Caco-2 (cell line): ENCODE measurements around the gene PID1. TPM values are rescaled to one million over a fixed set of nuclear protein-coding genes. Genes with fewer than 3 reads are reported as not detected.

Experiments used
- BruUV-seq: library from RNA; stranded (reverse); fragments of 400-500 nt; replicated peaks from 2 replicates; lab custom pipeline; 2021; lab: Mats Ljungman, UMichigan
- CTCF ChIA-PET: fragments of 300-600 bp; sonication (Branson Sonifier 250); formaldehyde crosslinking; loops from one replicate; lab custom pipeline; 2022; ENCODE audit warnings: antibody characterized with exemption; lab: Charles Lee
- POLR2A ChIA-PET: fragments of 300-600 bp; sonication (Branson Sonifier 250); formaldehyde crosslinking; loops from one replicate; lab custom pipeline; 2022; ENCODE audit warnings: antibody characterized with exemption; lab: Charles Lee
- DNase-seq, 2 experiments: peaks; one replicate each; pipeline versions ENCODE4 v3.0.0 to v3.0.0-alpha.2; 2020 to 2022
- H3K27me3 ChIP-seq: replicated peaks from 2 replicates; pipeline ENCODE4 v1.6.0; 2011; ENCODE audit warnings: low read length; ENCODE audit not compliant: control insufficient read depth, insufficient read depth
- H3K36me3 ChIP-seq: 2 replicates; pipeline ENCODE4 v1.5.1; 2011; ENCODE audit warnings: low read length; ENCODE audit not compliant: control insufficient read depth, insufficient read depth
- H3K4me1 ChIP-seq: fragments of 250-450 bp; sonication (Bioruptor Pico); 2 replicates; pipeline ENCODE4 v1.5.1; 2020; ENCODE audit warnings: mild to moderate bottlenecking
- H3K4me3 ChIP-seq: 2 replicates; pipeline ENCODE4 v1.5.1; 2011; ENCODE audit warnings: low read depth, mild to moderate bottlenecking, control low read depth, low read length
- H3K9me3 ChIP-seq: fragments of 250-450 bp; sonication (Bioruptor Pico); 2 replicates; pipeline ENCODE4 v1.5.1; 2020; ENCODE audit warnings: mild to moderate bottlenecking, moderate library complexity
- H3K27ac Mint-ChIP-seq: one replicate; pipeline ENCODE4 v1.8.0; 2022; ENCODE audit warnings: mixed read lengths; ENCODE audit not compliant: unreplicated experiment
- H3K27me3 Mint-ChIP-seq: one replicate; pipeline ENCODE4 v1.8.0; 2022; ENCODE audit warnings: mixed read lengths; ENCODE audit not compliant: insufficient read depth, unreplicated experiment
- H3K36me3 Mint-ChIP-seq: one replicate; pipeline ENCODE4 v1.8.0; 2022; ENCODE audit warnings: mild to moderate bottlenecking, mixed read lengths; ENCODE audit not compliant: insufficient read depth, unreplicated experiment
- H3K4me1 Mint-ChIP-seq: one replicate; pipeline ENCODE4 v1.8.0; 2022; ENCODE audit warnings: low read depth, mixed read lengths; ENCODE audit not compliant: unreplicated experiment
- H3K4me3 Mint-ChIP-seq: one replicate; pipeline ENCODE4 v1.8.0; 2022; ENCODE audit warnings: mild to moderate bottlenecking, moderate library complexity, mixed read lengths; ENCODE audit not compliant: unreplicated experiment
- H3K9me3 Mint-ChIP-seq: one replicate; pipeline ENCODE4 v1.8.0; 2022; ENCODE audit warnings: mixed read lengths; ENCODE audit not compliant: unreplicated experiment
- intact Hi-C: fragments of 100-400 bp; cut with micrococcal nuclease; formaldehyde crosslinking; loops from one replicate; pipeline ENCODE4 v1.10.0; 2022; ENCODE audit not compliant: unreplicated experiment
- total RNA-seq: library from RNA; stranded (reverse); gene quantifications from 2 replicates; pipeline ENCODE4 v1.2.3, GENCODE V29; 2022
- TF ChIP-seq, protein P1 (sequence below), 2 experiments: fragments of 200-600 bp in 1 of 2; IDR thresholded peaks; 1 replicate in 1 of 2; 2 replicates in 1 of 2; pipeline versions ENCODE4 v1.5.1 to v1.8.0; 2011 to 2022; ENCODE audit warnings: antibody characterized with exemption in 1 of 2, control low read depth in 1 of 2, inconsistent platforms in 1 of 2, low read depth in 1 of 2, low read length in 1 of 2, mild to moderate bottlenecking in 1 of 2, moderate library complexity in 1 of 2; ENCODE audit not compliant: insufficient read depth in 1 of 2, severe bottlenecking in 1 of 2, unreplicated experiment in 1 of 2

The PID1 gene
- total RNA-seq, 1 experiment from 2014 or later, result 9.8 TPM

DNA sequence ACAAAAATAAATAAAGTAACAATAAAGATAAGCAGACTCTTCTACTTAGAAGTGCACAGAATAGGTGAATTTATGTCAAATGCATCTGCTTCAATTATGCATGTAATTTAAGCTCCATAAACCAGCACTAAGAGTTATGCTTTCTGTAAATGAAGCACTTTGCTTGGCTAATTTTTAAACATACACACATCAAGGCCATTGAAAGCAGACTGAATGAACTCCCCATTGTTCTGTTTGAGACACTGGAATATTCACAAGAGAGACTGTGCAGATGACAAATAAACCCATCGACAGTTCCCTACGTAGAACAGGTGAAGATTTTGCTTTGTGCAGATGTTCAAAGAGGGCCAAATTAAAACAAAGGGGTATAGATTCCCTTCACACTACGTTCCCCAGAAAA is 133.4 kb downstream of the PID1 start:
- H3K4me3 Mint-ChIP-seq, result no peak overlapping the region
- intact Hi-C loops, result no loop called here
- TF ChIP-seq, protein P1, sequence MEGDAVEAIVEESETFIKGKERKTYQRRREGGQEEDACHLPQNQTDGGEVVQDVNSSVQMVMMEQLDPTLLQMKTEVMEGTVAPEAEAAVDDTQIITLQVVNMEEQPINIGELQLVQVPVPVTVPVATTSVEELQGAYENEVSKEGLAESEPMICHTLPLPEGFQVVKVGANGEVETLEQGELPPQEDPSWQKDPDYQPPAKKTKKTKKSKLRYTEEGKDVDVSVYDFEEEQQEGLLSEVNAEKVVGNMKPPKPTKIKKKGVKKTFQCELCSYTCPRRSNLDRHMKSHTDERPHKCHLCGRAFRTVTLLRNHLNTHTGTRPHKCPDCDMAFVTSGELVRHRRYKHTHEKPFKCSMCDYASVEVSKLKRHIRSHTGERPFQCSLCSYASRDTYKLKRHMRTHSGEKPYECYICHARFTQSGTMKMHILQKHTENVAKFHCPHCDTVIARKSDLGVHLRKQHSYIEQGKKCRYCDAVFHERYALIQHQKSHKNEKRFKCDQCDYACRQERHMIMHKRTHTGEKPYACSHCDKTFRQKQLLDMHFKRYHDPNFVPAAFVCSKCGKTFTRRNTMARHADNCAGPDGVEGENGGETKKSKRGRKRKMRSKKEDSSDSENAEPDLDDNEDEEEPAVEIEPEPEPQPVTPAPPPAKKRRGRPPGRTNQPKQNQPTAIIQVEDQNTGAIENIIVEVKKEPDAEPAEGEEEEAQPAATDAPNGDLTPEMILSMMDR (IDR thresholded peaks at IDR 0.05; ENCODE audit: insufficient read depth in 1 of 2, low read depth in 1 of 2, low read length in 1 of 2, severe bottlenecking in 1 of 2, unreplicated experiment in 1 of 2), result no peak
- no peak overlapping the region for H3K4me3 ChIP-seq
- POLR2A ChIA-PET, result no interaction called here
- H3K4me1 ChIP-seq, result no peaks in the 10 kb centered on the region
- H3K9me3 Mint-ChIP-seq, result no peaks in the 10 kb centered on the region
- H3K36me3 ChIP-seq, result no peaks in the 10 kb centered on the region
- H3K27ac Mint-ChIP-seq, result no peak overlapping the region
- no peaks in the 10 kb centered on the region for H3K36me3 Mint-ChIP-seq
- no peaks in the 10 kb centered on the region for H3K27me3 Mint-ChIP-seq
- no peaks in the 10 kb centered on the region for H3K27me3 ChIP-seq
- CTCF ChIA-PET, result no interaction called here
- H3K4me1 Mint-ChIP-seq, result no peaks in the 10 kb centered on the region
- BruUV-seq, result no TSS peak
- no peak for DNase-seq
- H3K9me3 ChIP-seq, result no peaks in the 10 kb centered on the region

DNA sequence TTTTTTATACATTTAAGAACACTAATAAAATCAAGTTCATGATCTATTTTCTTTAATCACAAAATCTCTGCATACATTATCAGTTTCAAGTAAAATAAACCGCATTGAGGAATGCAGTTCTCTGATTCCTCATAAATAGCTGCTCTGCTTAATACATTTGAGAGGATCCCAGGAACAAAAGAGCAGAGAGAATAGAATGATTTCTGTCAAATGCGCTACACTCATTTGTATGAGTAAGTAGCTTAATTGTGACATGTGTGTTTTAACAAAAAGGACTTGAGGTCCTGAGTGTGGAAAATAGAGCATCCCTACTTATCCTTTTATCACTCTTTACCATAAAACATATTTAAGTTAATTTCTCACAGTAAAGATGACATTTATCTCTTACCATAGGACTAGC is 134.0 kb downstream of the PID1 start:
- CTCF ChIA-PET, result no interaction called here
- H3K9me3 ChIP-seq, result no peaks in the 10 kb centered on the region

DNA sequence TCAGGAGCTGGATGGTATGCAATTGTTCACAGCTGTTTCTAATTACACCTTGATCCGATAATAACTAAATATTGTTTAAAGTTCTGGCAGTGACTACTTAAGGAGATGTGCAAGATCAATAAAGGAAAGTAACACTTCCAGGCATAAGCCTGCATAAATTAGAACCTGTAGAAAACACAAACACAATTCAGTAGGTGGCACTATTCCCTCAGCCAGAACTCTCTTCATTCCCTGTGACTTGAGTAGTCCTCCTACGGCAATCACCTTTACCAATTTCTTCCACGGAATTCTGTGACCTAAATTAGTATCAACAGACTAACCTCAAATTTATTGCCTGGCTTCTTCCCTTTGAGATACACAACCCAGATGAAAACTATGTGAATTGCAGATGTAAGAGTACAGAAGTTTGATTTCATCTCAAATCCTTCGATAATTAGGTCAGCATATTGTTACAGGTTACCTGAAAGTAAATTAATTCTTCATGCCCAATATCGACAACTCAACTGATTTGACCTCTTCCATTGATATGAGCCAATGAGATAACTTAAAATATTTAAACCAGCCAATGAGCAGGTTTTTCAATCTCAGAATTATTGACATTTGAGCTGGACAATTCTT is 137.8 kb downstream of the PID1 start:
- no peaks in the 10 kb centered on the region for H3K4me1 Mint-ChIP-seq
- peak in 1 of 2 experiments; percentile 54 for DNase-seq
- H3K4me3 ChIP-seq, result no peak overlapping the region
- H3K27ac Mint-ChIP-seq, result no peak overlapping the region
- H3K27me3 ChIP-seq, result no peaks in the 10 kb centered on the region
- H3K9me3 ChIP-seq, result no peaks in the 10 kb centered on the region
- no peak overlapping the region for H3K4me3 Mint-ChIP-seq
- no peaks in the 10 kb centered on the region for H3K36me3 ChIP-seq
- H3K9me3 Mint-ChIP-seq, result no peaks in the 10 kb centered on the region
- no peaks in the 10 kb centered on the region for H3K27me3 Mint-ChIP-seq
- H3K4me1 ChIP-seq, result no peaks in the 10 kb centered on the region
- ChIA-PET POLR2A (no interaction called here), CTCF (interaction anchor here (0.6 kb wide), 1 partner anchor 140 kb away, joined by 4 read pairs; no protein-coding TSS in a partner anchor)
- no TSS peak for BruUV-seq
- intact Hi-C loops, result loop anchor here (1.0 to 5.0 kb wide), 3 partner anchors 136 to 209 kb away; no protein-coding TSS in a partner anchor
- H3K36me3 Mint-ChIP-seq, result no peaks in the 10 kb centered on the region
- TF ChIP-seq, protein P1 (IDR thresholded peaks at IDR 0.05; ENCODE audit: insufficient read depth in 1 of 2, low read depth in 1 of 2, low read length in 1 of 2, severe bottlenecking in 1 of 2, unreplicated experiment in 1 of 2), result peak; percentile 36 to 46

More for the DNA sequence above, 134.0 kb downstream of the PID1 start:
- POLR2A ChIA-PET, result no interaction called here
- no TSS peak for BruUV-seq
- TF ChIP-seq, protein P1 (IDR thresholded peaks at IDR 0.05; ENCODE audit: insufficient read depth in 1 of 2, low read depth in 1 of 2, low read length in 1 of 2, severe bottlenecking in 1 of 2, unreplicated experiment in 1 of 2), result no peak
- intact Hi-C loops, result no loop called here
- H3K4me1 ChIP-seq, result no peaks in the 10 kb centered on the region
- H3K27ac Mint-ChIP-seq, result no peak overlapping the region
- no peaks in the 10 kb centered on the region for H3K36me3 ChIP-seq
- H3K27me3 ChIP-seq, result no peaks in the 10 kb centered on the region
- H3K4me3 Mint-ChIP-seq, result no peak overlapping the region
- no peak overlapping the region for H3K4me3 ChIP-seq
- H3K27me3 Mint-ChIP-seq, result no peaks in the 10 kb centered on the region
- H3K4me1 Mint-ChIP-seq, result no peaks in the 10 kb centered on the region
- DNase-seq, result no peak
- H3K36me3 Mint-ChIP-seq, result no peaks in the 10 kb centered on the region
- H3K9me3 Mint-ChIP-seq, result no peaks in the 10 kb centered on the region
